Nephron progenitor cell (in vitro differentiated cells): Measurements from ENCODE around the gene EGLN3.
"Not testable (repeated sequence)": the region's sequence is repeated elsewhere in the genome, so short reads cannot be mapped to it uniquely, and the experiment has no call there.

Experiments
- DNase-seq: peaks from one replicate; pipeline ENCODE4 v3.0.0; 2021
- H3K27ac Mint-ChIP-seq: 2 replicates; pipeline ENCODE4 v1.8.0; 2021; ENCODE audit warnings: mild to moderate bottlenecking, moderate library complexity, mixed read lengths
- H3K27me3 Mint-ChIP-seq: 2 replicates; pipeline ENCODE4 v1.8.0; 2021; ENCODE audit warnings: mild to moderate bottlenecking, low read depth, mixed read lengths; ENCODE audit not compliant: poor library complexity
- H3K36me3 Mint-ChIP-seq: 2 replicates; pipeline ENCODE4 v1.8.0; 2021; ENCODE audit warnings: low read depth, mixed read lengths
- H3K4me1 Mint-ChIP-seq: 2 replicates; pipeline ENCODE4 v1.8.0; 2021; ENCODE audit warnings: mixed read lengths
- H3K4me3 Mint-ChIP-seq: 2 replicates; pipeline ENCODE4 v1.8.0; 2021; ENCODE audit warnings: mild to moderate bottlenecking, moderate library complexity, mixed read lengths
- H3K9me3 Mint-ChIP-seq: 2 replicates; pipeline ENCODE4 v1.8.0; 2021; ENCODE audit warnings: mild to moderate bottlenecking, moderate library complexity, mixed read lengths
- TF ChIP-seq, protein P1 (sequence below): fragments of 200-600 bp; sonication (generic); IDR thresholded peaks from 2 replicates; pipeline ENCODE4 v1.5.0; 2021; ENCODE audit warnings: antibody characterized with exemption

The EGLN3 gene

DNA sequence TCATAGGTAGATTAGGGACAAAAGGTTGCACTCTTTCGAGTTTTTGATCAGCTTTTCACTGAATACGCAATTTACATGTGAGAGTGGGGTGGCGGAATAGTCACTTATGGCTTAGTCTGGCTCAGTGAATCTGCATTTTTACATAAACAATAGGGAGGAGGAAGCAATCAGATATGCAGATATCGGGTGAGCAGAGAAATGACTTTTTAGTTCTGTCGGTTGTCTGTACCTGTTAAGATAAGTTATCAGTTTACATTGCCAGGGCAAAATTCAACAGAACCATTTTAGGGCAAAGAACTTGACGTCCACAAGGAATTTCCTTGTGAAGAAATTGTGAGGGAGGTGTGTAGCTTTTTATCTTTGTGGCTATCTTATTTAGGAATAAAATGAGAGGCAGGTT, 15.4 kb upstream of the EGLN3 start:
- Mint-ChIP-seq H3K4me1 (peaks cover 59% of the 10 kb centered on the region), H3K9me3 (peaks cover 32% of the 10 kb centered on the region), H3K27me3 (peaks cover 6% of the 10 kb centered on the region), H3K27ac (no peak overlapping the region), H3K4me3 (no peak overlapping the region), H3K36me3 (peaks cover 16% of the 10 kb centered on the region)
- TF ChIP-seq, protein P1, sequence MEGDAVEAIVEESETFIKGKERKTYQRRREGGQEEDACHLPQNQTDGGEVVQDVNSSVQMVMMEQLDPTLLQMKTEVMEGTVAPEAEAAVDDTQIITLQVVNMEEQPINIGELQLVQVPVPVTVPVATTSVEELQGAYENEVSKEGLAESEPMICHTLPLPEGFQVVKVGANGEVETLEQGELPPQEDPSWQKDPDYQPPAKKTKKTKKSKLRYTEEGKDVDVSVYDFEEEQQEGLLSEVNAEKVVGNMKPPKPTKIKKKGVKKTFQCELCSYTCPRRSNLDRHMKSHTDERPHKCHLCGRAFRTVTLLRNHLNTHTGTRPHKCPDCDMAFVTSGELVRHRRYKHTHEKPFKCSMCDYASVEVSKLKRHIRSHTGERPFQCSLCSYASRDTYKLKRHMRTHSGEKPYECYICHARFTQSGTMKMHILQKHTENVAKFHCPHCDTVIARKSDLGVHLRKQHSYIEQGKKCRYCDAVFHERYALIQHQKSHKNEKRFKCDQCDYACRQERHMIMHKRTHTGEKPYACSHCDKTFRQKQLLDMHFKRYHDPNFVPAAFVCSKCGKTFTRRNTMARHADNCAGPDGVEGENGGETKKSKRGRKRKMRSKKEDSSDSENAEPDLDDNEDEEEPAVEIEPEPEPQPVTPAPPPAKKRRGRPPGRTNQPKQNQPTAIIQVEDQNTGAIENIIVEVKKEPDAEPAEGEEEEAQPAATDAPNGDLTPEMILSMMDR = no peak
- no peak for DNase-seq

DNA sequence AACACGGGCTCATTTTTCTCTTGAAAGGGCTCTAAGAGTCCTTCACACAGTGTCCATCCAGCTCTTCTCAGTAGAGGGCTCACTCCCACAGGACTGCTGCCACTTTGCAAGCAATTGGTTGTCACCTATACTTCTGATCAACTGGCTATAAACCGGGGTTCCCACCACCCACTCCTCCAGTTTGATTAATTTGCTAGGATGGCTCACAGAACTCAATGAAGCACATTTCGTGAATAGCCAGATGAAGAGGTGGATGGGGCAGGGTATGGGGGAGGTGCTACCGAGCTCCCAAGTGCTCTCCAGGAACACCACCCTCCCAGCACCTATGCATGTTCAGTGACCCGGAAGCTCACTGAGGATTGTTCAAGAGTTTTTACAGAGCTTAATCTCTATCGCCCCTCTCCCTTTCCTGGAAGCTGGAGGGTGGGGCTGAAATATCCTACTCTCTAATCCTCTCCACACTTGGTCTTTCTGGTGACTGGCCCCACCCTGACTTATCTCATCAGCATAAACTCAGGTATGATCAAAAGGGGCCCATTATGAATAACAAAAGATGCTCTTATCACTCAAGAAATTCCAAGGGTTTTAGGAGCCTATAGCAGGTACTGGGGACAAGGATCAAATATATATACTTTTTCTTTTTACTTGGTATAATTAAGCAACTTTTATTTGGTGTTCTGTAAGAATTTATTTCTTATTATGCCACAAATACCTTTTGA, 13.9 kb upstream of the EGLN3 start:
- peaks cover 3% of the 10 kb centered on the region for H3K36me3 Mint-ChIP-seq
- H3K27me3 Mint-ChIP-seq = peaks cover 6% of the 10 kb centered on the region
- no peak overlapping the region for H3K4me3 Mint-ChIP-seq
- peaks cover 21% of the 10 kb centered on the region for H3K9me3 Mint-ChIP-seq
- H3K4me1 Mint-ChIP-seq = peaks cover 68% of the 10 kb centered on the region
- TF ChIP-seq, protein P1 = no peak
- DNase-seq = no peak
- H3K27ac Mint-ChIP-seq = no peak overlapping the region

DNA sequence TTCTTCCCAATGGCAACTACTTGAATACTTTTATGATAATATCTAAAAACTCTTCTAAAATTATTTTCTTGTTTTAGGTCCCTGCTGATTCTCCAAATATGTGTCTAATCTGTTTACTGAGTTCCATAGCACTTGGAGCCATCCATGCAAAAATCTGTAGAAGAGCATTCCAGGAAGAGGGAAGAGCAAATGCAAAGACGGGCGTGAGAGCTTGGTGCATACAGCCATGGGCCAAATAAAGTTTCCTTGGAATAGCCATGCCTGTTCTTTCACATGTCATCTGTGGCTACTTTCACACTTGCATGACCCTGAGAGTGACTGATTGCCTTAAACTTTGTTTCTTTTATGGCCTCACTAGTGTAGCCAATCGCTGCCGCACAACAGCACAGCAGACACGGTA, 13.0 kb upstream of the EGLN3 start:
- H3K36me3 Mint-ChIP-seq = no peaks in the 10 kb centered on the region
- H3K4me3 Mint-ChIP-seq = no peak overlapping the region
- DNase-seq = no peak
- peaks cover 6% of the 10 kb centered on the region for H3K27me3 Mint-ChIP-seq
- peaks cover 12% of the 10 kb centered on the region for H3K9me3 Mint-ChIP-seq
- peaks cover 67% of the 10 kb centered on the region for H3K4me1 Mint-ChIP-seq
- peak overlapping the region; percentile 16 for H3K27ac Mint-ChIP-seq
- TF ChIP-seq, protein P1 = no peak

DNA sequence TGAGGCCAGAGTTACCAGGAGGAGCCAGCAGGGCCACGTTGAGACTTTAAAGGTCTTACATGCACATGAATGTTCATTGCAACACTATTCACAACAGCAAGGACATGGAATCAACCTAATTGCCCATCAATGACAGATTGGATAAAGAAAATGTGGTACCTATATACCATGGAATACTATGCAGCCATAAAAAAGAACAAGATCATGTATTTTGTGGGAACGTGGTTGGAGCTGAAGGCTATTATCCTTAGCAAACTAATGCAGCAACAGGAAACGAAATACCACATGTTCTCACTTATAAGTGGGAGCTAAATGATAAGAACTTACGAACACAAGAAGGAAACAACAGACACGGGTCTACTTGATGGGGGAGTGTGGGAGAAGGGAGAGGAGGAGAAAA, 11.6 kb upstream of the EGLN3 start:
- H3K4me3 Mint-ChIP-seq = not testable (repeated sequence)

DNA sequence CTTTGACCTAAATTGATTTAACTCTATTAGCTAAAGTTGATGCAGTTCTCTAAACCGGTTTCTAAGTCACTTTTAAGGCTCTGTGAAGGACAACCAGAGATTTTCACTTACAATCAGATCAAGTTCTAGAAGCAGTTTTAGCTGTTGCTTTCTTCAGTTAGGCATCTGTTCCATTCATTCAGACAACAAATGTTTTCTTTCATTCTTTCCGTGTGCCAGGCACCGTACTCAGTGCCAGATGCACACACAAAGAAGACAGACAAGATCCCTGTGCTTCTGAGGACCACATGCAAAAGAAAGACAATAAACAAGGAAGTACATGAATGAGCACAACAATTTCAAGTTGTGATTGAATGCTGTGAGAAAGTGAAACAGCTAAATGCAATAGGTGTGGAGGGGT, 11.1 kb upstream of the EGLN3 start:
- Mint-ChIP-seq H3K4me1 (peaks cover 48% of the 10 kb centered on the region), H3K27me3 (peaks cover 5% of the 10 kb centered on the region), H3K9me3 (peaks cover 10% of the 10 kb centered on the region), H3K27ac (no peak overlapping the region), H3K36me3 (no peaks in the 10 kb centered on the region), H3K4me3 (no peak overlapping the region)
- TF ChIP-seq, protein P1 = no peak
- no peak for DNase-seq

More for the DNA sequence above, 11.6 kb upstream of the EGLN3 start:
- H3K9me3 Mint-ChIP-seq, DNase-seq, H3K27me3 Mint-ChIP-seq, H3K27ac Mint-ChIP-seq, H3K36me3 Mint-ChIP-seq: not testable (repeated sequence)
- peaks cover 52% of the 10 kb centered on the region for H3K4me1 Mint-ChIP-seq

DNA sequence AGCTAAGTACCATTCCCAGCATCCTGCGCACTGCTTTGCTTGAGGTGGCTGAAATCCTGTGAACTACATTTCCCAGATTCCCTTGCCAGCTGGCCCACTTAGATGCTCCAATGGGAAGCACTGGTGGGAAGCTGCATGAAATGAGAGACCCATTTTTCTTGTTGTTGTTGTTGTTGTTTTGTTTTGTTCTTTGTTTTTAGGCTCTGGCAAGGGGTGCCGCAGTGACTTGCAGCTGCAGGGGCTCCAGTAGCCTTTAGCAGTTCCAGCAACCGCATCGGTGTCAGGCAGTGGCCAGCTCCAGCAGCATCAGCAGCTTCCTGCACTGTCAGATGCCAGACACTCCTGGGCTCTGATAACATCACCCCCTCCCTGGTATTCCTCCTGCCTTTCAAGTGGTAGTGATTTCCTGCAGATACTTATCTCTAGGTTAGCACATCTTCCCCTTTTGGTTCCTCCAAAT, 8.8 kb upstream of the EGLN3 start:
- Mint-ChIP-seq H3K27ac (no peak overlapping the region), H3K9me3 (peaks cover 10% of the 10 kb centered on the region), H3K27me3 (no peaks in the 10 kb centered on the region), H3K4me3 (no peak overlapping the region), H3K4me1 (peaks cover 31% of the 10 kb centered on the region), H3K36me3 (no peaks in the 10 kb centered on the region)
- DNase-seq = no peak
- TF ChIP-seq, protein P1 = no peak
